BLaER1 treated with 17β-estradiol and CSF1 and Interleukin-3, amounts not matched to agents 10 nM and 100 nM (cell line): ENCODE data around the gene TBC1D8.

Experiments used
- H3K27ac ChIP-seq, 11 experiments: shearing (Covaris generic); formaldehyde crosslinking; 2 replicates each; pipeline ENCODE4 v1.8.1; 2022
- H3K27me3 ChIP-seq, 11 experiments: shearing (Covaris generic); formaldehyde crosslinking; 2 replicates each; pipeline ENCODE4 v1.8.1; 2022
- H3K36me3 ChIP-seq, 11 experiments: shearing (Covaris generic); formaldehyde crosslinking; 2 replicates each; pipeline ENCODE4 v1.8.1; 2022
- H3K4me1 ChIP-seq, 10 experiments: shearing (Covaris generic); formaldehyde crosslinking; 2 replicates each; pipeline ENCODE4 v1.8.1; 2022
- H3K4me2 ChIP-seq, 11 experiments: shearing (Covaris generic); formaldehyde crosslinking; 2 replicates each; pipeline ENCODE4 v1.8.1; 2022
- H3K4me3 ChIP-seq, 10 experiments: shearing (Covaris generic); formaldehyde crosslinking; 2 replicates each; pipeline ENCODE4 v1.8.1; 2022
- H3K9ac ChIP-seq, 11 experiments: shearing (Covaris generic); formaldehyde crosslinking; 2 replicates each; pipeline ENCODE4 v1.8.1; 2022
- H3K9me3 ChIP-seq, 11 experiments: shearing (Covaris generic); formaldehyde crosslinking; replicated peaks in 1 of 11; 2 replicates each; pipeline ENCODE4 v1.8.1; 2022
- H4K20me1 ChIP-seq, 11 experiments: shearing (Covaris generic); formaldehyde crosslinking; 2 replicates each; pipeline ENCODE4 v1.8.1; 2022
- Cebpa-rat ChIP-seq, 11 experiments: shearing (Covaris generic); IDR thresholded peaks; 2 replicates each; pipeline ENCODE4 v1.8.1; 2022

Gene TBC1D8

GRCh38 chr2:101109451-101110118 lies 41.6 kb downstream of the TBC1D8 start:
- H3K4me1 ChIP-seq = peaks cover 0 to 23% (median under 1%) of the 10 kb centered on the region in 10 experiments; a peak in 9 of 20 replicates
- 0 out of 22 replicates have a peak, but pooled peaks cover 0 to 5% (median 0%) of the 10 kb centered on the region in 11 experiments for H3K36me3 ChIP-seq
- TF ChIP-seq Cebpa-rat (IDR thresholded peaks at IDR 0.05) = no peak
- peaks cover 0 to 3% (median 0%) of the 10 kb centered on the region in 11 experiments; a peak in 3 of 22 replicates for H3K9me3 ChIP-seq
- H3K9ac ChIP-seq = no peak overlapping the region
- H3K27ac ChIP-seq = no peak overlapping the region
- H4K20me1 ChIP-seq = peaks cover 0 to 99% (median 0%) of the 10 kb centered on the region in 11 experiments; a peak in 6 of 22 replicates
- no peak overlapping the region for H3K4me2 ChIP-seq
- H3K27me3 ChIP-seq = no peaks in the 10 kb centered on the region
- H3K4me3 ChIP-seq = no peak overlapping the region

- peaks cover 0 to 90% (median 0%) of the 10 kb centered on the region in 11 experiments; a peak in 6 of 22 replicates for H4K20me1 ChIP-seq
- peaks cover 0 to 11% (median 0%) of the 10 kb centered on the region in 10 experiments; a peak in 4 of 20 replicates for H3K4me1 ChIP-seq
- H3K27ac ChIP-seq = no peak overlapping the region
- 0 out of 22 replicates have a peak, but pooled peaks cover 0 to 5% (median 0%) of the 10 kb centered on the region in 11 experiments for H3K36me3 ChIP-seq
- no peak overlapping the region for H3K4me2 ChIP-seq
- H3K27me3 ChIP-seq = no peaks in the 10 kb centered on the region
- no peak overlapping the region for H3K4me3 ChIP-seq
- peaks cover 0 to 15% (median 3%) of the 10 kb centered on the region in 11 experiments; a peak in 12 of 22 replicates for H3K9me3 ChIP-seq
- H3K9ac ChIP-seq = no peak overlapping the region
- no peak for TF ChIP-seq Cebpa-rat (IDR thresholded peaks at IDR 0.05)
Measured at GRCh38 chr2:101108357-101108756, 42.8 kb downstream of the TBC1D8 start.

DNA sequence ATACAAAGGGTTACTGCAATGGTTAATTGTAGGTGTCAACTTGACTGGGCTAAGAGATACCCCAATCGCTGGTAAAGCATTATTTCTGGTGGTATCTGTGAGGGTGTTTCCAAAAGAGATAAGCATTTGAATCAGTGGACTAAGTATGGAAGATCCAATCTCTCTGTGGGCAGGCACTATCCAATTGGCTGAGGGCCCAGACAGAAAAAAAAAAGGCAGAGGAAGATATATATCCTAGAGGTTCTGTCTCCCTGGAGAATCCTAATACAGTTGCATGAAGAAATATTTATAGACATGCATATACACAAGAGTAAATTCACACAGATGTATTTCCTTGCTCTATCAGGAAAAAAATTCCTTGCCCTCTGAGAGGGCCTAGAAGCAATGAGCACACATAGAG lies 43.9 kb downstream of the TBC1D8 start:
- Histone ChIP-seq H3K27ac (no peak overlapping the region), H3K9ac (no peak overlapping the region), H3K4me3 (no peak overlapping the region), H3K9me3 (peaks cover 10 to 25% (median 14%) of the 10 kb centered on the region in 11 experiments; a peak in 21 of 22 replicates), H3K4me1 (peaks cover 0 to under 1% (median 0%) of the 10 kb centered on the region in 10 experiments; a peak in 1 of 20 replicates), H4K20me1 (peaks cover 0 to 83% (median 0%) of the 10 kb centered on the region in 11 experiments; a peak in 6 of 22 replicates), H3K27me3 (no peaks in the 10 kb centered on the region), H3K4me2 (no peak overlapping the region), H3K36me3 (peaks cover 0 to 9% (median 0%) of the 10 kb centered on the region in 11 experiments; a peak in 2 of 22 replicates)
- TF ChIP-seq Cebpa-rat (IDR thresholded peaks at IDR 0.05) = no peak

DNA sequence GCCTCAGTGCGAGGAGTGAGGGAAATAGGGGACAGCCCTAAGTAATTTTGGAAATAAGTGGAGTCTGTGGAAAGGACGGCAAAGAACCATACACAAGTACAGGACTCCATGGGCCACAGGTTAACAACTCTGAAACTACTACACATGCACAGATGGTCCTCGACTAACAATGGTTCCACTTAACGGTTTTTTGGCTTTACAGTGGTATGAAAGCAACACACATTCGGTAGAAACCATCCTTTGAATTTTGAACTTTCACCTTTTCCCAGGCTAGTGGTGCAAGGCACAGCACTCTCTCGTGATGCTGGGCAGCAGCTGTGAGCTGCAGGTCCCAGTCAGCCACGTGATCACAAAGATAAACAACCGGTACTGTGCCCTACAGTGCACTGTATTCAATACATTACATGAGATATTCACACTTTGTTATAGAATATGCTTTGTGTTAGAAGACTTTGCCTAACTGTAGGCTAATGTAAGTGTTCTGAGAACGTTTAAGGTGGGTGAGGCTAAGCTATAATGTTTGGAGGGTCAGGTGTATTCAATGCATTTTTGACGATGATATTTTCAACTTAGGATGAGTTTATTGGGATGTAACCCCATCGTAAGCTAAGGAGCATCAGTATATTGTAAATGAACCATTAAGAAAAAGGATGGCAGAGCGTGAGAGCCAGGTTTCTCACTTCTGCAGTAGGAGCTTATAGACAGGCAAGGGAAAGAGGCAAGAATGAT lies 44.6 kb downstream of the TBC1D8 start:
- Histone ChIP-seq H3K27me3 (no peaks in the 10 kb centered on the region), H3K4me1 (no peaks in the 10 kb centered on the region), H3K36me3 (peaks cover 0 to 11% (median 0%) of the 10 kb centered on the region in 11 experiments; a peak in 2 of 22 replicates), H4K20me1 (peaks cover 0 to 77% (median 0%) of the 10 kb centered on the region in 11 experiments; a peak in 6 of 22 replicates), H3K4me2 (no peak overlapping the region), H3K27ac (no peak overlapping the region), H3K4me3 (no peak overlapping the region), H3K9ac (no peak overlapping the region), H3K9me3 (peaks cover 12 to 32% (median 17%) of the 10 kb centered on the region in 11 experiments; a peak in 21 of 22 replicates)
- TF ChIP-seq Cebpa-rat (IDR thresholded peaks at IDR 0.05) = no peak

GRCh38 chr2:101105654-101106053 lies 45.5 kb downstream of the TBC1D8 start:
- no peak for TF ChIP-seq Cebpa-rat (IDR thresholded peaks at IDR 0.05)
- no peak overlapping the region for H3K27ac ChIP-seq

DNA sequence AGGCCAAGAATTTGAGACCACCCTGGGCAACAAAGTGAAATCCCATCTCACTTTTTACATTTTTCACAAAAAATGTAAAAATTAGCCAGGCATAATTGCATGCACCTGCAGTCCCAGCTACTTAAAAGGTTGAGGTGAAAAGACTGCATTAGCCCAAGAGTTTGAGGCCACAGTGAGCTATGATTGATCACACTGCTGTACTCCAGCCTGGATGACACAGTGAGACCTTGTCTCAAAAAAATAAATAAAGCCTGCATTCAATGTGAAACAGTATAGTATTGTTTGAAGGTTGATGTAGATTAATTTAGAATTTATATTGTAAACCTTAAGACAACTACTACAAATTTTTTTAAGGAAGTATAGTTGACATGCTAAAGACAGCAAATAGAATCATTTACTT lies 53.5 kb downstream of the TBC1D8 start:
- H3K4me1 ChIP-seq = peaks cover 0 to 6% (median 0%) of the 10 kb centered on the region in 10 experiments; a peak in 1 of 20 replicates
- TF ChIP-seq Cebpa-rat (IDR thresholded peaks at IDR 0.05) = no peak

More at GRCh38 chr2:101105654-101106053, 45.5 kb downstream of the TBC1D8 start:
- H3K27me3 ChIP-seq = no peaks in the 10 kb centered on the region
- H3K4me1 ChIP-seq = no peaks in the 10 kb centered on the region
- H4K20me1 ChIP-seq = peaks cover 0 to 67% (median 0%) of the 10 kb centered on the region in 11 experiments; a peak in 6 of 22 replicates
- no peak overlapping the region for H3K4me2 ChIP-seq
- no peak overlapping the region for H3K9ac ChIP-seq
- peaks cover 0 to 11% (median 0%) of the 10 kb centered on the region in 11 experiments; a peak in 2 of 22 replicates for H3K36me3 ChIP-seq
- H3K9me3 ChIP-seq = peaks cover 15 to 41% (median 22%) of the 10 kb centered on the region in 11 experiments
- H3K4me3 ChIP-seq = no peak overlapping the region

DNA sequence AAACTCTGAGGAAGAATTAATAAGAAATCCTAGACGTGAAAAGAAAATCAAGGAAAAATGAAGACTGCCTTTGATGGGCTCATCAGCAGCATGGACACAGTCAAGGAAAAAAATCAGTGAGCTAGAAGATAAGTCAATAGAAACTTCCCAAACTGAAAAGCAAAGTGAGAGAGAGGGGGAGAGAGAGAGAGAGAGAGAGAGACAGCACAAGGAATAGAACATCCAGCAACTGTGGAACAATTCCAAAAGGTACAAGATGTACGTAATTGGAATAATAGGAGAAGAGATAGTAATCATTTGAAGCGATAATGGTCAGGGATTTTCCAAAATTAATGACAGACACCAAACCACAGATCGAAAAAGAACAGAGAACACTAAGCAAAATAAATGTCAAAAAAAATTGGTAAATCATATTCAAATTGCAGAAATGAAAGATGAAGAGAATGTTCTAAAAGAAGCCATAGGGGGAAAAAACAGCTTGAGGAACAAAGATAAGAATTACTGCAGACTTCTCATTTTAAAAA lies 54.5 kb downstream of the TBC1D8 start:
- Histone ChIP-seq H4K20me1 (peaks cover 0 to 78% (median 0%) of the 10 kb centered on the region in 11 experiments; a peak in 3 of 22 replicates), H3K9ac (no peak overlapping the region), H3K36me3 (no peaks in the 10 kb centered on the region), H3K27ac (no peak overlapping the region), H3K4me3 (no peak overlapping the region), H3K9me3 (peaks cover 7 to 38% (median 19%) of the 10 kb centered on the region in 11 experiments; a peak in 19 of 22 replicates), H3K4me2 (no peak overlapping the region), H3K4me1 (peaks cover 0 to 6% (median 0%) of the 10 kb centered on the region in 10 experiments; a peak in 1 of 20 replicates), H3K27me3 (no peaks in the 10 kb centered on the region)
- TF ChIP-seq Cebpa-rat (IDR thresholded peaks at IDR 0.05) = no peak

More for the DNA sequence above, 53.5 kb downstream of the TBC1D8 start:
- no peaks in the 10 kb centered on the region for H3K27me3 ChIP-seq
- H4K20me1 ChIP-seq = peaks cover 0 to 70% (median 0%) of the 10 kb centered on the region in 11 experiments; a peak in 3 of 22 replicates
- H3K9me3 ChIP-seq = peaks cover 12 to 47% (median 27%) of the 10 kb centered on the region in 11 experiments
- H3K36me3 ChIP-seq = peaks cover 0 to 6% (median 0%) of the 10 kb centered on the region in 11 experiments; a peak in 2 of 22 replicates
- H3K4me2 ChIP-seq = no peak overlapping the region
- no peak overlapping the region for H3K9ac ChIP-seq
- H3K27ac ChIP-seq = no peak overlapping the region
- H3K4me3 ChIP-seq = no peak overlapping the region

GRCh38 chr2:101094351-101094750 lies 56.8 kb downstream of the TBC1D8 start:
- H3K4me1 ChIP-seq = peaks cover 0 to 13% (median 6%) of the 10 kb centered on the region in 10 experiments; a peak in 7 of 20 replicates
- H3K36me3 ChIP-seq = peaks cover 0 to 10% (median 0%) of the 10 kb centered on the region in 11 experiments; a peak in 3 of 22 replicates
- H3K4me2 ChIP-seq = no peak overlapping the region
- no peak overlapping the region for H3K4me3 ChIP-seq
- no peak overlapping the region for H3K27ac ChIP-seq
- peaks cover 0 to 88% (median 0%) of the 10 kb centered on the region in 11 experiments; a peak in 3 of 22 replicates for H4K20me1 ChIP-seq
- H3K9me3 ChIP-seq = peaks cover 0 to 15% (median 0%) of the 10 kb centered on the region in 11 experiments; a peak in 11 of 22 replicates
- no peaks in the 10 kb centered on the region for H3K27me3 ChIP-seq
- H3K9ac ChIP-seq = no peak overlapping the region
- TF ChIP-seq Cebpa-rat (IDR thresholded peaks at IDR 0.05) = no peak
